HCT116 (cell line): ENCODE data around the gene CCNB2. TPM values are rescaled to one million over a fixed set of nuclear protein-coding genes. Genes with fewer than 3 reads are reported as not detected.

Source experiments
- ATAC-seq: fragments of 200-7000 bp; cut with Tn5 transposase; 2 replicates; pipeline ENCODE4 v1.9.1; 2020; ENCODE audit warnings: mild to moderate bottlenecking, moderate library complexity
- BruUV-seq: library from RNA; stranded (reverse); fragments of 400-500 nt; replicated peaks from 2 replicates; lab custom pipeline; 2021; lab: Mats Ljungman, UMichigan
- CTCF ChIA-PET: fragments of 300-600 bp; sonication (Branson Sonifier 250); formaldehyde crosslinking; loops from one replicate; lab custom pipeline; 2021; ENCODE audit warnings: antibody characterized with exemption; lab: Charles Lee
- POLR2A ChIA-PET: fragments of 300-600, 350-600 bp; sonication (Branson Sonifier 250); formaldehyde crosslinking; loops from one replicate; lab custom pipeline; 2021; ENCODE audit warnings: antibody characterized with exemption; lab: Charles Lee
- RAD21 ChIA-PET, 2 experiments: fragments of 300-600 bp; sonication (Branson Sonifier 250); formaldehyde crosslinking; loops; one replicate each; lab custom pipeline; 2023; ENCODE audit warnings: low total read pairs in 2 of 2; ENCODE audit not compliant: uncharacterized antibody in 2 of 2, unreplicated experiment in 2 of 2, low non-redundant PET in 1 of 2; lab: Charles Lee
- DNase-seq: peaks from one replicate; pipeline ENCODE4 v3.0.0-alpha.2; 2010; ENCODE audit warnings: low read depth, low spot score
- H2AFZ ChIP-seq: fragments of 200-600 bp; shearing (Covaris generic), sonication (generic); 2 replicates; pipeline ENCODE4 v1.6.1; 2017; ENCODE audit warnings: low read depth, mixed run types, mixed read lengths, antibody characterized with exemption, low read length; ENCODE audit not compliant: poor library complexity, severe bottlenecking
- H3K27ac ChIP-seq: 2 replicates; pipeline ENCODE4 v1.5.1; 2012; ENCODE audit warnings: low read depth, low read length
- H3K27me3 ChIP-seq: fragments of 200-600 bp; sonication (generic); 2 replicates; pipeline ENCODE4 v1.6.1; 2016; ENCODE audit warnings: mixed run types, low read length, mixed read lengths; ENCODE audit not compliant: insufficient read depth
- H3K36me3 ChIP-seq, 2 experiments: fragments of 200-500 bp in 1 of 2; fragments of 200-600 bp in 1 of 2; sonication (Bioruptor generic) in 1 of 2; sonication (generic) in 1 of 2; 2 replicates each; pipeline versions ENCODE4 v1.5.1 to v1.6.1; 2014 to 2016; ENCODE audit warnings: low read length in 2 of 2, inconsistent platforms in 1 of 2, mixed read lengths in 1 of 2, mixed run types in 1 of 2; ENCODE audit not compliant: insufficient read depth in 2 of 2, control insufficient read depth in 1 of 2
- H3K4me1 ChIP-seq, 2 experiments: fragments of 200-600 bp in 1 of 2; sonication (generic) in 1 of 2; 2 replicates each; pipeline versions ENCODE4 v1.5.1 to v1.6.1; 2012 to 2017; ENCODE audit warnings: low read length in 2 of 2, inconsistent platforms in 1 of 2, mild to moderate bottlenecking in 1 of 2, mixed read lengths in 1 of 2, mixed run types in 1 of 2, moderate library complexity in 1 of 2; ENCODE audit not compliant: insufficient read depth in 2 of 2, control insufficient read depth in 1 of 2
- H3K4me2 ChIP-seq: fragments of 200-600 bp; sonication (generic); 2 replicates; pipeline ENCODE4 v1.6.1; 2017; ENCODE audit warnings: mixed run types, low read length, mixed read lengths
- H3K4me3 ChIP-seq, 2 experiments: fragments of 200-600 bp in 1 of 2; sonication (generic) in 1 of 2; replicated peaks in 1 of 2; 2 replicates each; pipeline ENCODE4 v1.5.1; 2011 to 2016; ENCODE audit warnings: low read length in 2 of 2, control low read depth in 1 of 2, low read depth in 1 of 2, mild to moderate bottlenecking in 1 of 2, mixed read lengths in 1 of 2, mixed run types in 1 of 2
- H3K79me2 ChIP-seq: fragments of 200-600 bp; sonication (generic); 2 replicates; pipeline ENCODE4 v1.6.1; 2017; ENCODE audit warnings: mild to moderate bottlenecking, mixed run types, low read length, moderate library complexity, mixed read lengths; ENCODE audit not compliant: insufficient read depth
- H3K9ac ChIP-seq: fragments of 200-600 bp; sonication (generic); 2 replicates; pipeline ENCODE4 v1.6.1; 2016; ENCODE audit warnings: low read length, mixed read lengths
- H3K9me2 ChIP-seq: fragments of 200-600 bp; sonication (generic), shearing (Covaris generic); 2 replicates; pipeline ENCODE4 v1.6.1; 2017; ENCODE audit warnings: mixed run types, mild to moderate bottlenecking, moderate library complexity; ENCODE audit not compliant: insufficient read depth
- H3K9me3 ChIP-seq, 2 experiments: fragments of 200-500 bp in 1 of 2; fragments of 200-600 bp in 1 of 2; sonication (Bioruptor generic) in 1 of 2; sonication (generic) in 1 of 2; 2 replicates each; pipeline ENCODE4 v1.6.1; 2014 to 2017; ENCODE audit warnings: low read length in 2 of 2, mixed read lengths in 2 of 2, inconsistent platforms in 1 of 2, low read depth in 1 of 2, mild to moderate bottlenecking in 1 of 2, mixed run types in 1 of 2, moderate library complexity in 1 of 2; ENCODE audit not compliant: control insufficient read depth in 1 of 2, insufficient read depth in 1 of 2
- H4K20me1 ChIP-seq: fragments of 200-600 bp; sonication (generic), shearing (Covaris generic); 2 replicates; pipeline ENCODE4 v1.6.1; 2017; ENCODE audit warnings: mixed run types, mild to moderate bottlenecking, moderate library complexity; ENCODE audit not compliant: insufficient read depth
- CTCF ChIP-seq, 3 experiments: fragments of 200-600 bp in 1 of 3; sonication (generic) in 1 of 3; IDR thresholded peaks in 2 of 3; conservative IDR thresholded peaks in 1 of 3; 2 replicates each; pipeline ENCODE4 v1.5.1; 2012 to 2017; ENCODE audit warnings: low read depth in 2 of 3, low read length in 2 of 3, antibody characterized with exemption in 1 of 3, borderline replicate concordance in 1 of 3, control low read depth in 1 of 3, mild to moderate bottlenecking in 1 of 3, mixed read lengths in 1 of 3, mixed run types in 1 of 3, moderate library complexity in 1 of 3; ENCODE audit not compliant: insufficient read depth in 1 of 3
- ELF1 ChIP-seq: IDR thresholded peaks from 2 replicates; pipeline ENCODE4 v1.6.1; 2012; ENCODE audit warnings: low read depth, borderline replicate concordance
- JUND ChIP-seq: IDR thresholded peaks from 2 replicates; pipeline ENCODE4 v1.6.1; 2012
- POLR2AphosphoS5 ChIP-seq: IDR thresholded peaks from 2 replicates; pipeline ENCODE4 v1.6.1; 2011; ENCODE audit warnings: mild to moderate bottlenecking, low read depth, low read length, moderate library complexity
- SP1 ChIP-seq: IDR thresholded peaks from 2 replicates; pipeline ENCODE4 v1.6.1; 2012; ENCODE audit warnings: low read depth
- TCF7L2 ChIP-seq: IDR thresholded peaks from 2 replicates; pipeline ENCODE4 v1.7.0; 2011; ENCODE audit warnings: borderline replicate concordance, inconsistent platforms; ENCODE audit not compliant: insufficient read depth, insufficient read length; ENCODE audit errors: extremely low read depth
- intact Hi-C: fragments of 100-400 bp; cut with micrococcal nuclease; formaldehyde crosslinking; loops from 2 replicates; pipeline ENCODE4 v1.10.0; 2022
- total RNA-seq: library from RNA; stranded (reverse); gene quantifications from one replicate; pipeline ENCODE4 v1.2.1, GENCODE V29; 2021; ENCODE audit not compliant: unreplicated experiment
- TF ChIP-seq, protein P1 (sequence below): IDR thresholded peaks from 2 replicates; pipeline ENCODE4 v1.6.1; 2012; ENCODE audit warnings: low read depth

Gene CCNB2
- total RNA-seq, 1 experiment from 2014 or later = 88.7 TPM

- Histone ChIP-seq H3K9ac (no peak overlapping the region), H3K9me3 (no peaks in the 10 kb centered on the region), H3K36me3 (peaks cover 19 to 20% of the 10 kb centered on the region in 2 experiments), H3K4me2 (no peak overlapping the region), H3K4me1 (no peaks in the 10 kb centered on the region), H3K9me2 (no peaks in the 10 kb centered on the region), H2AFZ (no peak overlapping the region), H4K20me1 (no peaks in the 10 kb centered on the region), H3K79me2 (no peaks in the 10 kb centered on the region), H3K4me3 (no peak overlapping the region), H3K27ac (no peak overlapping the region), H3K27me3 (no peaks in the 10 kb centered on the region)
- CTCF ChIA-PET = no interaction called here
- intact Hi-C loops = no loop called here
- RAD21 ChIA-PET = no interaction called here
- BruUV-seq = no TSS peak
- POLR2A ChIA-PET = no interaction called here
- TF ChIP-seq SP1 (no peak), ELF1 (no peak), POLR2AphosphoS5 (no peak), JUND (no peak)
- TF ChIP-seq, protein P1, sequence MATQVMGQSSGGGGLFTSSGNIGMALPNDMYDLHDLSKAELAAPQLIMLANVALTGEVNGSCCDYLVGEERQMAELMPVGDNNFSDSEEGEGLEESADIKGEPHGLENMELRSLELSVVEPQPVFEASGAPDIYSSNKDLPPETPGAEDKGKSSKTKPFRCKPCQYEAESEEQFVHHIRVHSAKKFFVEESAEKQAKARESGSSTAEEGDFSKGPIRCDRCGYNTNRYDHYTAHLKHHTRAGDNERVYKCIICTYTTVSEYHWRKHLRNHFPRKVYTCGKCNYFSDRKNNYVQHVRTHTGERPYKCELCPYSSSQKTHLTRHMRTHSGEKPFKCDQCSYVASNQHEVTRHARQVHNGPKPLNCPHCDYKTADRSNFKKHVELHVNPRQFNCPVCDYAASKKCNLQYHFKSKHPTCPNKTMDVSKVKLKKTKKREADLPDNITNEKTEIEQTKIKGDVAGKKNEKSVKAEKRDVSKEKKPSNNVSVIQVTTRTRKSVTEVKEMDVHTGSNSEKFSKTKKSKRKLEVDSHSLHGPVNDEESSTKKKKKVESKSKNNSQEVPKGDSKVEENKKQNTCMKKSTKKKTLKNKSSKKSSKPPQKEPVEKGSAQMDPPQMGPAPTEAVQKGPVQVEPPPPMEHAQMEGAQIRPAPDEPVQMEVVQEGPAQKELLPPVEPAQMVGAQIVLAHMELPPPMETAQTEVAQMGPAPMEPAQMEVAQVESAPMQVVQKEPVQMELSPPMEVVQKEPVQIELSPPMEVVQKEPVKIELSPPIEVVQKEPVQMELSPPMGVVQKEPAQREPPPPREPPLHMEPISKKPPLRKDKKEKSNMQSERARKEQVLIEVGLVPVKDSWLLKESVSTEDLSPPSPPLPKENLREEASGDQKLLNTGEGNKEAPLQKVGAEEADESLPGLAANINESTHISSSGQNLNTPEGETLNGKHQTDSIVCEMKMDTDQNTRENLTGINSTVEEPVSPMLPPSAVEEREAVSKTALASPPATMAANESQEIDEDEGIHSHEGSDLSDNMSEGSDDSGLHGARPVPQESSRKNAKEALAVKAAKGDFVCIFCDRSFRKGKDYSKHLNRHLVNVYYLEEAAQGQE = no peak
- DNase-seq (no peak), ATAC-seq (no peak)
Observed at GRCh38 chr15:59153466-59153865, 48.5 kb downstream of the CCNB2 start.

DNA sequence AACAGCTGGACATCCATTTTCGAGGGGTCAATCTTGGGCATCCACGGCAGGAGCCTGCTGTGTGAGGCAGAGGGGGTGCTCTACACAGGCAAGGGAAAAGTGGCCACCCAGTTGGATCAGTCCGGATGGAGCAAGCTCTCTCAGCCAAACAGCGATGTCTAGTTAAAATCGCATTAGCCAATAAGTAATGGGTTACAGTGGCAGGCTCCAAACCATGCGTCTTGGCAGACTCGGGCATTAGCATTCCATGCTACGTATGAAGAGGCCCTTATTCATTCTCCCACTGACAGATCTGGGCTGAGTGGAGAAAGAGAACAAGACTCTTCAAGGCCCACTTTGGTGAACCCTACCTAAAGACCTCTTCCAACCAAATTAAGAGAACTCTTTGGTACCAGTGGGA lies 49.3 kb downstream of the CCNB2 start:
- H3K27ac ChIP-seq = no peak overlapping the region
- H3K27me3 ChIP-seq = no peaks in the 10 kb centered on the region
- RAD21 ChIA-PET = no interaction called here
- POLR2A ChIA-PET = no interaction called here
- TF ChIP-seq TCF7L2 = no peak
- TF ChIP-seq CTCF (IDR thresholded peaks at IDR 0.05 in 2 of 3, conservative IDR thresholded peaks at IDR 0.05 in 1 of 3; ENCODE audit: borderline replicate concordance in 1 of 3, insufficient read depth in 1 of 3, low read depth in 2 of 3, low read length in 2 of 3) = no peak
- no peaks in the 10 kb centered on the region for H3K4me1 ChIP-seq
- no peak overlapping the region for H2AFZ ChIP-seq
- no peaks in the 10 kb centered on the region for H3K9me2 ChIP-seq
- H3K9ac ChIP-seq = no peak overlapping the region
- CTCF ChIA-PET = no interaction called here
- H3K9me3 ChIP-seq = no peaks in the 10 kb centered on the region
- intact Hi-C loops = no loop called here
- no TSS peak for BruUV-seq
- peaks cover 19 to 24% of the 10 kb centered on the region in 2 experiments for H3K36me3 ChIP-seq
- no peaks in the 10 kb centered on the region for H3K79me2 ChIP-seq
- no peak for DNase-seq
- no peak overlapping the region for H3K4me2 ChIP-seq
- no peak for ATAC-seq
- no peaks in the 10 kb centered on the region for H4K20me1 ChIP-seq
- H3K4me3 ChIP-seq = no peak overlapping the region
